Activated gamma-delta T cell (primary cell): ENCODE measurements around the gene DLG2.
"Not testable (repeated sequence)": the region's sequence is repeated elsewhere in the genome, so short reads cannot be mapped to it uniquely, and the experiment has no call there.

ENCODE experiments used
- DNase-seq: peaks from one replicate; lab custom pipeline; 2025; lab: John Stamatoyannopoulos, UW

The DLG2 gene

GRCh38 chr11:83791557-83791956 is 1835.6 kb downstream of the DLG2 start:
- DNase-seq, result no peak

GRCh38 chr11:83785942-83786341 is 1841.2 kb downstream of the DLG2 start:
- no peak for DNase-seq

DNA sequence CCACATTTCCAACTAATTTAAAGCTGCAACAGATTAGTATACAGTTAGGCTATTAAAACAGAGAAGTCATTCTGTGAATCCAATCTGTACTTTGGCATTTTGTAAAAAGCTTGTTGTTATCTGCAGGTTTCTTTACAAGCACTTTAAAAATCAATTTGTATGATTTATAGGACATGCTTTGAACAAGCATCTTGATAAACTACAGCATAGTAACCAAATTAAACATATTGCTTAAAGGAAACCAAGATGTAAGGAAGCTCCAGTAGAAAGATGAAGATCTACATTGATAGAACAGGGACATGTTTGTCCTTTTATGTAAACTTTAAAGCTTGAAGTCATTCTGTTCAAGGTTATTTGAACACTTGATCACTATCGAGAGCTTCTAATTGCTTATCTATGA is 1842.7 kb downstream of the DLG2 start:
- no peak for DNase-seq

- no peak for DNase-seq
These were observed 1844.8 kb downstream of the DLG2 start for GRCh38 chr11:83782329-83782728.

DNA sequence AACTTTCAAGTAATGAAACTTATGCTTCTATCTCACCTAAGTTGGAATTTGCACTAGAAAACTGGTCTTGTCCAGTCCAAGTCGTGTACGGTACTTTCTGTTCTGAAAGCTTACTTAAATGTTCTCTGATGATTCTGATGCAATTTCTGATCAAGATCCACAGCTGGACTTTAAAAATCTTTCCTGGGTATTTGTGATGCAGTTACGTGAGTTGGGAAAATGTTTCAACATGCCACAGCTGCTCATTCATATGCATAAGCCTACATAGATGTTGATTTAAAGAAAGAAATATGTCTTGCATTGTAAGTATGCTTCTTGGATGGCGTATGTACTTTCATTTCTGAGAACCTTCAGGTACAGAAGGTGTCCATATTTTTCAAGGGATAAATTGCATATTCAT is 1847.3 kb downstream of the DLG2 start:
- no peak for DNase-seq

DNA sequence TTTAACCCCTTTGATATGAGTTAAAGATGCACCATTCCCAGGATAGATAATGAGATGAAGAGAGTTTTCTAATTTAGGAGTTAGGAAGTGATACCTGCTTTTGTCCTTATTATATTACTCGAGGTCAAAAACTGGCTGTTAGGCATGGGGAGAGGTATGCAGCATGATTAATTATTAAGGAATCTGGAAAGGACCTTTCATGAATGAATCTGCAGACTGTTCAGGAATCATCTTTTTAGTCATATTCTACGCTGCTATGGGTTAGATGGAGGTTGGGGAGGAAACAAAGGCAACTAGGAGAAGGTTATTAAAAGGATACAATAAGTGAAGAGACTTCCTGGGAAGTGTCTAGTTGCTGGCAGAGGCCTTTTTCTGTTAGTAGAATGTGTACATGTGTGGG is 1848.5 kb downstream of the DLG2 start:
- DNase-seq, result no peak

GRCh38 chr11:83773950-83774880 is 1852.9 kb downstream of the DLG2 start:
- DNase-seq, result no peak

GRCh38 chr11:83768489-83768888 is 1858.7 kb downstream of the DLG2 start:
- DNase-seq, result no peak

DNA sequence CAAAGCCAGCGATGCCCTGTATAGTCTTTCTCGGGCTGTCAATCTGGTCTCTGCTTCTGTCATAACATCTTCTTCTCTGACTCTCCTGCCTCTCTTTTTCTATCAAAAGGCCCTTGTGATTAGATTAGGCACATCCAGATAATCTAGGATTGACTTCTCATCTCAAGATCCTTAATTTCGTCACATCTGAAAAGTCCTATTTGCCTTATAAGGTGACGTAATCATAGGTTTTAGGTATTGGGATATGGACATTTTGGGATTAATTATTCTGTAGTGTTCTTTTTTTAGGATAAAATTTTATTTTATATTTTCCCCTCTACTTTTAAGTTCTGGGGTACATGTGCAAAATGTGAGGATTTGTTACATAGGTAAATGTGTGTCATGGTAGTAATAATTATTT is 1860.2 kb downstream of the DLG2 start:
- DNase-seq, result no peak

DNA sequence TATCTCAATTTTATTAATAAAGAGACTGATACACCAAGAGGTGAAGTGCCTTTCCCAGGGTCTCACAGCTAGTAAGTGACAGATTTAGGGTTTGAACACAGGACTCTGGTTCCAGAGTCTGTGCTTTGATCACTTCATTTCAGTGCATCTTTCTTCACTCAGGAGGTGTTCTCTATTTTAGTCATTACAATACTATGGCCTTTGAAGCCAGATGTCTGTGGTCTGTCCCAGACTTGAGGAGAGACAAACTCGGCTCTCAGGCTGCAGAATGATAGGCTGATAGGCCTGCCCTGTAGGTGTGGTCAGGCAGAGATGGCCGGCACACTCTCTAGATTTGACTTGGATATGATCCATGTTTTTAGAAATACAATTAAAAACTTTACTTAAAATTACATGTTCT is 1862.5 kb downstream of the DLG2 start:
- DNase-seq, result no peak

DNA sequence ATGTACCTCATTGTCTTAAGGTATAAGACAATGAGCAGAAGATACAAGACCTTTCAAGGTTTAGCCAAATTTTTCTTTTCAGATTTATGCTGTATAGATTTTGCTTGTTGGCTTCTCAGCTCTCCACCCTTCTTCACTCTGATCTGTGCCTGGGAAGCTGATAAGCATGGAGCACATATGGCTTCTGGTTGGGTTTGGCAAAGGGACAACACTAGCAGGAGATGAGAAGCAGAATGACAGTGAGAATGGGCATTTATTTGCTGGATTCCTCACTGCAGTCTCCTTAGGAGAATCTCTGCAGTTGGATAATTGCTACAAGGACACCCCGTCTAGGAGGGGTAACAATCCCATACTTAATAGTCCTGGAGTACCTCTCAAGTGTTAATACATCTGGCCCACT is 1866.2 kb downstream of the DLG2 start:
- no peak for DNase-seq

DNA sequence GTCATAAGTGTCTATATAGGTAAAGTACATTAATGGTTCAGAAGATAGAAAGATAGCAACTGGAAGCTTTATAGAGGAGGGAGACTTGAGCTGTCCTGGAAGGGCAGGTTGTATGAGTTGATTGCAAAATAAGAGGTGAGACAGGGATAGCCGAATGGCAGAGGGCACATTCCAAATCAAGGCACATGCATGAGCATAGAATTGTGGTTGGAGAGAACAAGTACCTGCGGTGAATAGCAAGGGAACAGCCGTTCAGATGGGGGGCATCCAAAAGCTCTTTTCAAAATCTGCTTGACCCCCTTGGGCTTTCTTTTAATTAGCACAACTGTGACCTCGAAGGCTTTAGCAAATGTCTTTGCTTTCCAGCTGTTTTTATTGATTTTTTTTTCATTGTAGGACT is 1868.0 kb downstream of the DLG2 start:
- DNase-seq, result no peak

- DNase-seq, result no peak
These were observed 1876.1 kb downstream of the DLG2 start for GRCh38 chr11:83751041-83751440.

- DNase-seq, result no peak
These were observed 1880.1 kb downstream of the DLG2 start for GRCh38 chr11:83746921-83747585.

DNA sequence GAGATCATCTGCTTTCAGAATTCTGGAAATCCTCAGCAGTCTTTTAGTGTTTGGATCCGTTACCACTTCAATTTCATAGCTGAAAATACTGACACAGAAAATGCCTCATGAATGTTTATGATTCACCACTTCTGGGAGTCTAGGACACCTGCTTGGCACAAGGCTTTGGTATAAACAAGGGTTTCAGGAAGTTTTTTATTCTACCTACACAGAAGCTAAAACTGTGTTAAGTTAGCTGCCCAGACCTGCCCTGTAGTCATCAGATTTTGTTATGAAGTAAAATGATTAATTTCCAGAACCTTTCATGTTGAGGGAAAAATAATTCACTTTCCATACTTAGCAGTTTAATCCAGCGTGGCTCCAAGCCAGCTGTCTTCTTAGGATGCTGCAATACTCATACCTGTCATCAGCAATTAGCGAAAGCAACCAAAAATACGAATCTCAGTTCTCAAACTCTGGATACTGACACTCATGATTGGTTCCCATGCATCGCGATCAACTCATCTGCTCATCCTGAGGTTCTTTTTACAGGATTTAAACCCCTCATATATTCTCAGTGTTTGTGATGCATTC is 1882.4 kb downstream of the DLG2 start:
- no peak for DNase-seq

DNA sequence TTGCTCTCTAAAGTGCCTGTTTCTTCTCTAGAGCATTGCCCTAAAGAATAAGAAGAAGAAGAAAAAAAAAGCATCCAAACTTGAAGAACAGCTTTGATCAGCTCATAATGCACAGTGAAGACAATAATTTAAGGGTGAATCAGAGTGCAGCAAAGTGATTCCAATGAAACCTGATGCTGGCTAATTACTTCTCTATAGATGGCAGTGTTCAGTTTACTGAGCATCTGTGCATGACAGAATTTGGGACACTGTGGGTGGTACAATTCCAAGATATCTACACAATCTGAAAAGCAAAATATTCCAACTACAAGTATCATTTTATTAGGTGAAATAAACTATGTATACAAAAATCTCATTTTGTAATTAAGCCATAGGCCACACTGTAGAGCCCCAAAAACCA is 1890.5 kb downstream of the DLG2 start:
- no peak for DNase-seq

- no peak for DNase-seq
These were observed 1893.0 kb downstream of the DLG2 start for GRCh38 chr11:83734120-83734519.

DNA sequence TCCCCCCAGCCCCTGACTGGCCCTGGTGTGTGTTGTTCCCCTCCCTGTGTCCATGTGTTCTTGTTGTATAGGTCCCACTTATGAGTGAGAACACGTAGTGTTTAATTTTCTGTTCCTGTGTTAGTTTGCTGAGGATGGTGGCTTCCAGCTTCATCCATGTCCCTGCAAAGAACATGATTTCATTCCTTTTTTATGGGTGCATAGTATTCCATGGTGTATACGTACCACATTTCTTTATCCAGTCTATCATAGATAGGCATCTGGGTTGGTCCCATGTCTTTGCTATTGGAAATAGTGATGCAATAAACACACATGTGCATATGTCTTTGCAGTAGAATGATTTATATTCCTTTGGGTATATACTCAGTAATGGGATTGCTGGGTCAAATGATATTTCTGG is 1895.9 kb downstream of the DLG2 start:
- DNase-seq, result not testable (repeated sequence)

GRCh38 chr11:83728281-83728680 is 1898.9 kb downstream of the DLG2 start:
- no peak for DNase-seq

GRCh38 chr11:83727251-83727650 is 1899.9 kb downstream of the DLG2 start:
- no peak for DNase-seq

- no peak for DNase-seq
These were observed 1900.8 kb downstream of the DLG2 start for GRCh38 chr11:83726316-83726715.

GRCh38 chr11:83725728-83726127 is 1901.4 kb downstream of the DLG2 start:
- DNase-seq, result no peak

DNA sequence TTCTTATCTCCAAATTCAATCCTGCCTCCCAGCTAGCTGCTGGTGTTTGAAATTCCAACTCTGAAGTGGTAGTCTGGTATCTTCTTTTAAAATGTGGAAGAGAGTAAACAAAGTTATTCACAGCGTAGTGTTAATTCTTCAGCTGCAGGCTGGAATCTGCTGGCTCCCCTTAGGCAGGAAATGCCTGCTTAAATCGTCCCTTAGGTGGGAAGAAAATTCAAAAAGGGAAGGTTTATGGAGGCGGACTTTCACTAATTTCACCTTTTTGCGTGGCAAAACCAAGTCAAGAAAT is 1901.9 kb downstream of the DLG2 start:
- no peak for DNase-seq
